GM12878 (cell line): Measurements from ENCODE around the gene SRSF7. TPM values are rescaled to one million over a fixed set of nuclear protein-coding genes. Genes with fewer than 3 reads are reported as not detected.

Experiments
- ATAC-seq: fragments of 200-7000 bp; cut with Tn5 transposase; 3 replicates; pipeline ENCODE4 v1.9.1; 2020; ENCODE audit warnings: mild to moderate bottlenecking, moderate library complexity
- BruUV-seq: library from RNA; stranded (reverse); fragments of 400-500 nt; replicated peaks from 2 replicates; lab custom pipeline; 2021; lab: Mats Ljungman, UMichigan
- CTCF ChIA-PET: fragments of 300-600 bp; sonication (Branson Sonifier 250); formaldehyde crosslinking; extraction: SDS; loops from one replicate; lab custom pipeline; 2021; ENCODE audit warnings: inconsistent platforms; lab: Yijun Ruan, JAX
- POLR2A ChIA-PET: fragments of 350-600 bp; formaldehyde crosslinking; extraction: SDS; loops from one replicate; lab custom pipeline; 2021; ENCODE audit warnings: inconsistent platforms; lab: Charles Lee
- RAD21 ChIA-PET: fragments of 300-600 bp; sonication (Branson Sonifier 250); formaldehyde crosslinking; loops from one replicate; lab custom pipeline; 2023; ENCODE audit warnings: antibody characterized with exemption; ENCODE audit not compliant: unreplicated experiment; lab: Charles Lee
- SMC1A ChIA-PET: fragments of 300-600 bp; sonication (Branson Sonifier 250); formaldehyde crosslinking; loops from one replicate; lab custom pipeline; 2023; ENCODE audit not compliant: unreplicated experiment, uncharacterized antibody; lab: Charles Lee
- DNase-seq: peaks from one replicate; pipeline ENCODE4 v3.0.0-alpha.2; 2011; ENCODE audit warnings: low read depth, low spot score
- FAIRE-seq: peaks from 3 replicates; lab custom pipeline; 2011; peaks lifted over from hg19 to GRCh38; lab: Jason Lieb, UNC
- H2AFZ ChIP-seq: 2 replicates; pipeline ENCODE4 v1.6.0; 2011; ENCODE audit warnings: low read depth, low read length, control low read depth; ENCODE audit not compliant: control insufficient read depth
- H3K27ac ChIP-seq: 2 replicates; pipeline ENCODE4 v1.5.1; 2011; ENCODE audit warnings: control low read depth; ENCODE audit not compliant: control insufficient read depth, insufficient read depth
- H3K27me3 ChIP-seq, 2 experiments: replicated peaks in 1 of 2; 2 replicates each; pipeline versions ENCODE4 v1.6.0 to v1.6.1; 2011; ENCODE audit warnings: low read length in 1 of 2; ENCODE audit not compliant: control insufficient read depth in 2 of 2, insufficient read depth in 2 of 2
- H3K36me3 ChIP-seq, 2 experiments: 2 replicates each; pipeline ENCODE4 v1.5.1; 2011; ENCODE audit warnings: low read length in 1 of 2; ENCODE audit not compliant: control insufficient read depth in 2 of 2, insufficient read depth in 2 of 2
- H3K4me1 ChIP-seq: 2 replicates; pipeline ENCODE4 v1.6.1; 2011; ENCODE audit warnings: mild to moderate bottlenecking, low read length, moderate library complexity, mixed read lengths; ENCODE audit not compliant: control insufficient read depth, insufficient read depth
- H3K4me2 ChIP-seq: 2 replicates; pipeline ENCODE4 v1.6.0; 2011; ENCODE audit warnings: control low read depth; ENCODE audit not compliant: control insufficient read depth, insufficient read depth
- H3K4me3 ChIP-seq: fragments of 200-600 bp; sonication (generic); 2 replicates; pipeline ENCODE4 v1.5.1; 2016
- H3K79me2 ChIP-seq: 2 replicates; pipeline ENCODE4 v1.6.0; 2011; ENCODE audit warnings: low read length; ENCODE audit not compliant: control insufficient read depth, insufficient read depth
- H3K9ac ChIP-seq: 2 replicates; pipeline ENCODE4 v1.8.0; 2011; ENCODE audit warnings: low read length, control low read depth, mixed read lengths; ENCODE audit not compliant: control insufficient read depth, insufficient read depth
- H3K9me3 ChIP-seq: replicated peaks from 3 replicates; pipeline ENCODE4 v1.5.1; 2011; ENCODE audit warnings: mild to moderate bottlenecking, low read length; ENCODE audit not compliant: control insufficient read depth, insufficient read depth
- H4K20me1 ChIP-seq: 2 replicates; pipeline ENCODE4 v1.6.0; 2011; ENCODE audit not compliant: control insufficient read depth, insufficient read depth
- FOXK2 ChIP-seq: fragments of 450-650 bp; IDR thresholded peaks from 2 replicates; pipeline ENCODE4 v1.6.1; 2017; ENCODE audit warnings: mild to moderate bottlenecking, moderate library complexity
- FOXM1 ChIP-seq: IDR thresholded peaks from 2 replicates; pipeline ENCODE4 v1.6.1; 2012; ENCODE audit warnings: low read depth, mild to moderate bottlenecking, inconsistent platforms, low read length, moderate library complexity
- HDGF ChIP-seq: fragments of 450-650 bp; IDR thresholded peaks from 2 replicates; pipeline ENCODE4 v1.6.1; 2016; ENCODE audit warnings: antibody characterized with exemption
- MLLT1 ChIP-seq: fragments of 450-650 bp; IDR thresholded peaks from 2 replicates; pipeline ENCODE4 v1.6.1; 2016; ENCODE audit warnings: mild to moderate bottlenecking
- MXI1 ChIP-seq: fragments of 150-350 bp; IDR thresholded peaks from 2 replicates; pipeline ENCODE4 v1.6.1; 2011; ENCODE audit warnings: low read depth, mild to moderate bottlenecking, inconsistent platforms, low read length, improper control_type of control experiment
- POLR2A ChIP-seq: IDR thresholded peaks from 2 replicates; pipeline ENCODE4 v1.6.1; 2011; ENCODE audit warnings: low read depth, mild to moderate bottlenecking, low read length
- POLR2AphosphoS5 ChIP-seq: IDR thresholded peaks from 2 replicates; pipeline ENCODE4 v1.6.1; 2011; ENCODE audit warnings: mild to moderate bottlenecking, low read length, inconsistent platforms
- SIN3A ChIP-seq: IDR thresholded peaks from 2 replicates; pipeline ENCODE4 v1.6.1; 2012; ENCODE audit warnings: low read depth, low read length, improper control_type of control experiment
- SREBF1 ChIP-seq: IDR thresholded peaks from 2 replicates; pipeline ENCODE4 v1.6.1; 2012; ENCODE audit warnings: mild to moderate bottlenecking, low read length
- SUPT20H ChIP-seq: IDR thresholded peaks from 2 replicates; pipeline ENCODE4 v1.6.1; 2011; ENCODE audit warnings: low read depth, mild to moderate bottlenecking, low read length, moderate library complexity, borderline replicate concordance; ENCODE audit not compliant: control insufficient read depth
- ZBTB4 ChIP-seq: fragments of 450-650 bp; formaldehyde crosslinking; IDR thresholded peaks from 2 replicates; pipeline ENCODE4 v1.4.0; 2022; ENCODE audit warnings: mild to moderate bottlenecking, moderate library complexity
- ZZZ3 ChIP-seq: IDR thresholded peaks from 2 replicates; pipeline ENCODE4 v1.6.1; 2011; ENCODE audit warnings: low read depth; ENCODE audit not compliant: control insufficient read depth, insufficient read length
- WGBS: methylation state at CpG from one replicate; pipeline ENCODE4 v1.1.6; 2016; ENCODE audit warnings: low lambda C conversion rate; ENCODE audit not compliant: insufficient replicate concordance, insufficient coverage; ENCODE audit errors: missing lambda C conversion rate; 5-methylcytosine and 5-hydroxymethylcytosine counted together
- in situ Hi-C: fragments of 300-500 bp; cut with MboI; formaldehyde crosslinking; loops from 9 replicates; pipeline ENCODE4 v1.14.3; 2018; ENCODE audit warnings: mixed read lengths
- intact Hi-C: fragments of 100-400 bp; cut with micrococcal nuclease; formaldehyde crosslinking; loops from one replicate; pipeline ENCODE4 v1.14.2; 2022; ENCODE audit not compliant: unreplicated experiment
- polyA plus RNA-seq, 11 experiments: library from polyadenylated mRNA; depleted of rRNA in 4 of 11; unstranded in 6 of 11; stranded (reverse) in 5 of 11; fragments of >200 nt; fragmentation: Nextera tagmentation in 4 of 11; fragmentation: Illumina TruSeq in 1 of 11; extraction: Ambion mirVana in 4 of 11; extraction: Trizol in 1 of 11; gene quantifications; 1 replicate in 1 of 11; 2 replicates in 10 of 11; pipeline versions ENCODE4 v1.2.1 to v1.2.3, GENCODE V29; 2011 to 2016; ENCODE audit warnings: inconsistent platforms in 2 of 11, missing spikeins in 2 of 11, low read depth in 1 of 11
- total RNA-seq, 4 experiments: library from RNA; depleted of rRNA in 3 of 4; stranded (reverse); fragments of >200 nt in 3 of 4; fragmentation: Illumina TruSeq in 1 of 4; extraction: Trizol in 1 of 4; gene quantifications; 2 replicates each; pipeline versions ENCODE4 v1.2.1 to v1.2.3, GENCODE V29; 2013 to 2021

Gene SRSF7
- total and polyA plus RNA-seq, 10 of the 15 experiments (the other 5 are each of a cell fraction or from before 2014, with no cell fraction given) = 205 to 785 (median 408) TPM

- in situ Hi-C loops = no loop called here
- intact Hi-C loops = no loop called here
- H3K27me3 ChIP-seq = no peaks in the 10 kb centered on the region
- CTCF ChIA-PET = interaction anchor here (0.6 to 2.4 kb wide), 4 partner anchors 24 to 171 kb away, joined by 3 to 8 read pairs (median 3); no protein-coding TSS in a partner anchor
- DNase-seq (no peak), FAIRE-seq (peak; percentile 18), ATAC-seq (no peak)
- H3K79me2 ChIP-seq = no peaks in the 10 kb centered on the region
- H4K20me1 ChIP-seq = no peaks in the 10 kb centered on the region
- peaks cover 16% of the 10 kb centered on the region for H3K4me1 ChIP-seq
- H3K27ac ChIP-seq = no peak overlapping the region
- H3K9me3 ChIP-seq = no peaks in the 10 kb centered on the region
- no peak overlapping the region for H2AFZ ChIP-seq
- H3K4me2 ChIP-seq = no peak overlapping the region
- H3K9ac ChIP-seq = no peak overlapping the region
- H3K36me3 ChIP-seq = 0 out of 4 replicates have a peak, but pooled peaks cover 0 to 2% of the 10 kb centered on the region in 2 experiments
- H3K4me3 ChIP-seq = no peak overlapping the region
- SMC1A ChIA-PET = interaction anchor here (1.0 to 2.8 kb wide), 5 partner anchors 8 to 125 kb away, joined by 3 to 11 read pairs (median 5); no protein-coding TSS in a partner anchor
- TF ChIP-seq POLR2AphosphoS5 (no peak), HDGF (no peak), FOXM1 (no peak), SIN3A (no peak), SUPT20H (no peak), POLR2A (no peak), ZBTB4 (CRISPR knock-in tag) (no peak), SREBF1 (no peak), ZZZ3 (no peak), MXI1 (no peak), FOXK2 (no peak), MLLT1 (no peak)
- POLR2A ChIA-PET = interaction anchor here (1.6 to 2.7 kb wide), 2 partner anchors 10 to 41 kb away, joined by 4 to 12 read pairs; partner anchors contain the start of gene GALM
- no TSS peak for BruUV-seq
- RAD21 ChIA-PET = interaction anchor here (0.6 to 1.7 kb wide), 2 partner anchors 15 to 87 kb away, joined by 3 to 4 read pairs; no protein-coding TSS in a partner anchor
- WGBS = 26% methylated on average over 6 of the region's 6 CpGs
Observed at GRCh38 chr2:38706846-38707345, 44.3 kb downstream of the SRSF7 start.
